ENCODE results near the gene NIT1. TPM values are rescaled to one million over a fixed set of nuclear protein-coding genes. Genes with fewer than 3 reads are reported as not detected.

NIT1 gene
- total and polyA plus RNA-seq, 2 of the 13 experiments (the other 11 are each of a cell fraction or from before 2014, with no cell fraction given), result 22.7 to 31.0 TPM

GRCh38 chr1:161153682-161154337 is 35.9 kb downstream of the NIT1 start, which contains the start of gene UFC1 (continued):
- TF ChIP-seq HMGXB3 (CRISPR knock-in tag; IDR thresholded peaks at IDR 0.05; ENCODE audit: borderline replicate concordance), result no peak
- TF ChIP-seq ZBTB7B (CRISPR knock-in tag; IDR thresholded peaks at IDR 0.05), result no peak
- peak; percentile 69; the same call in 1 of the 2 replicates for TF ChIP-seq REPIN1 (CRISPR knock-in tag; IDR thresholded peaks at IDR 0.05; ENCODE audit: borderline replicate concordance, low read depth)
- peak; percentile 69 for TF ChIP-seq RBFOX2 (IDR thresholded peaks at IDR 0.05; ENCODE audit: low read depth, low read length)
- TF ChIP-seq ZNF335 (CRISPR knock-in tag; IDR thresholded peaks at IDR 0.05), result peak; percentile 64; the same call in 1 of the 2 replicates
- TF ChIP-seq SRF (IDR thresholded peaks at IDR 0.05; ENCODE audit: low read depth, low read length), result 0 out of 2 replicates have a peak, but pooled peaks have one; percentile 38
- no peak for TF ChIP-seq ZNF75D (CRISPR knock-in tag; IDR thresholded peaks at IDR 0.05; ENCODE audit: borderline replicate concordance)
- peak; percentile 59; the same call in 1 of the 2 replicates for TF ChIP-seq KMT2A (CRISPR knock-in tag; IDR thresholded peaks at IDR 0.05)
- TF ChIP-seq HNF1B (CRISPR knock-in tag; IDR thresholded peaks at IDR 0.05), result no peak
- no peak for TF ChIP-seq ZNF274 (CRISPR knock-in tag; IDR thresholded peaks at IDR 0.05)
- no peak for TF ChIP-seq ZFP41 (CRISPR knock-in tag; IDR thresholded peaks at IDR 0.05; ENCODE audit: borderline replicate concordance)
- peak; percentile 90 for TF ChIP-seq ASH2L (IDR thresholded peaks at IDR 0.05; ENCODE audit: insufficient read length, low read depth, low read length)
- TF ChIP-seq ARNTL (CRISPR knock-in tag; IDR thresholded peaks at IDR 0.05), result peak; percentile 38; the same call in 1 of the 2 replicates
- TF ChIP-seq WIZ (CRISPR knock-in tag; IDR thresholded peaks at IDR 0.05), result no peak
- TF ChIP-seq TAF1 (CRISPR knock-in tag; IDR thresholded peaks at IDR 0.05), result peak; percentile 95
- no peak for TF ChIP-seq ZNF382 (CRISPR knock-in tag; IDR thresholded peaks at IDR 0.05; ENCODE audit: borderline replicate concordance)
